ENCODE data around the gene ELOA. TPM values are rescaled to one million over a fixed set of nuclear protein-coding genes. Genes with fewer than 3 reads are reported as not detected.

Gene ELOA
- total and polyA plus RNA-seq, 9 of the 15 experiments (the other 6 are each of a cell fraction or from before 2014, with no cell fraction given) = 31.9 to 98.6 (median 61.3) TPM

DNA sequence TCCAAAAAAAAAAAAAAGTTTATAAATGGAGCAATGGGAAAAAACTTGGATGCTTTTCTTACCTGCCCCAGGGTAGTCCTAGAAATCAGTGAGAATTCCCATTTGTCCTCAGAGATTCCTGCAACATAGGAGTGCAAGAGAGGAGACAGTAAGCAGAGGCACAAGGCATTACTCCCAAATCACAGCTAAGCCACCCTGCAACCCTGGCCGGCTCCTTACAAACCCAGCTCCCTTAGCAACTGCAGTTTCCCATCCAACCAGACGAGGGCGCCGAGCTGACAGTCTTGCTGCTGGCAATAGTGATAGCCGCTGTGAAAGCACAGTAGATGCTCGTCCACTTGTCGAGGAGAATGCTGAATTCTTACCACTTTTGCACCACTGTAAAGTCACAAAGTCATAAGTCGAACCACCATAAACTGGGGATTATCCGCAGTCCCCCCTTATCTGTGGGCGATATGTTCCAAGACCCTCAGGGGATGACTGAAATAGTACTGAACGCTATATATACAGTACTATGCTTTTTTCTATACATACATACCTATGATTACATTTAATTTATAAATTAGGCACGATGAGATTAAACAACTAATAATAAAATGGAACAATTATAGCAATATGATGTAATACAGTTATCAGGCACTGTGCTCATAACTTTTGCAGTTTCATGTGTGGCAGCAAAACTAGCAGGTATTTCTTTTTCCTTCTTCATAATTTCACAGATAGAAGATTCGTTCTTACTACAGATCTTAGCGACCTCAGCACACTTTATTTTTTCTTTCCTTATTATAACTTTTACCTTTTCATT is 29.0 kb downstream of the ELOA start (continued):
- no peak for TF ChIP-seq ZNF780A (CRISPR knock-in tag; IDR thresholded peaks at IDR 0.05)
- TF ChIP-seq ZFP1 (CRISPR knock-in tag; IDR thresholded peaks at IDR 0.05) = no peak
- no peak for TF ChIP-seq GABPB1 (CRISPR knock-in tag; IDR thresholded peaks at IDR 0.05)
- TF ChIP-seq TCF15 (CRISPR knock-in tag; IDR thresholded peaks at IDR 0.05) = no peak
- peak; percentile 18; the same call in 1 of the 2 replicates for TF ChIP-seq CC2D1A (IDR thresholded peaks at IDR 0.05)
- TF ChIP-seq ATF7 (IDR thresholded peaks at IDR 0.05) = no peak
- no peak for TF ChIP-seq MXD1 (CRISPR knock-in tag; IDR thresholded peaks at IDR 0.05; ENCODE audit: borderline replicate concordance, poor library complexity, severe bottlenecking)
- TF ChIP-seq XRCC3 (IDR thresholded peaks at IDR 0.05) = no peak
- no peak for TF ChIP-seq MECOM (CRISPR knock-in tag; IDR thresholded peaks at IDR 0.05)
- TF ChIP-seq XRCC4 (IDR thresholded peaks at IDR 0.05; ENCODE audit: extremely low read depth, insufficient read depth, insufficient read length) = no peak
- TF ChIP-seq ZNF408 (CRISPR knock-in tag; IDR thresholded peaks at IDR 0.05; ENCODE audit: low read depth) = no peak
- TF ChIP-seq PURB (CRISPR knock-in tag; IDR thresholded peaks at IDR 0.05; ENCODE audit: low read depth) = no peak
- no peak for TF ChIP-seq MTA3 (IDR thresholded peaks at IDR 0.05; ENCODE audit: borderline replicate concordance)
- no peak for TF ChIP-seq KDM1A (IDR thresholded peaks at IDR 0.05)
- no peak for TF ChIP-seq ZNF57 (CRISPR knock-in tag; IDR thresholded peaks at IDR 0.05)
- TF ChIP-seq ESRRA (IDR thresholded peaks at IDR 0.05; ENCODE audit: borderline replicate concordance, low read depth) = no peak; the same call in 1 of the 2 replicates
- no peak for TF ChIP-seq MAFF (IDR thresholded peaks at IDR 0.05; ENCODE audit: low read length)
- TF ChIP-seq SRF (CRISPR knock-in tag; IDR thresholded peaks at IDR 0.05) = no peak; a peak in 1 of 4 replicates
- TF ChIP-seq ZFP36 (IDR thresholded peaks at IDR 0.05; ENCODE audit: low read depth, low read length, partially characterized antibody) = peak; percentile 10
- TF ChIP-seq POLR2G (IDR thresholded peaks at IDR 0.05; ENCODE audit: low read depth, low read length) = no peak
- TF ChIP-seq DDX20 (tag; IDR thresholded peaks at IDR 0.05; ENCODE audit: low read depth) = no peak
- no peak for TF ChIP-seq ZC3H8 (IDR thresholded peaks at IDR 0.05)
- TF ChIP-seq ZNF583 (CRISPR knock-in tag; IDR thresholded peaks at IDR 0.05) = no peak
- TF ChIP-seq NFATC3 (IDR thresholded peaks at IDR 0.05) = no peak; the same call in 1 of the 2 replicates
- TF ChIP-seq RB1 (IDR thresholded peaks at IDR 0.05; ENCODE audit: low read depth) = peak; percentile 72; the same call in 1 of the 2 replicates
- TF ChIP-seq, protein P1, sequence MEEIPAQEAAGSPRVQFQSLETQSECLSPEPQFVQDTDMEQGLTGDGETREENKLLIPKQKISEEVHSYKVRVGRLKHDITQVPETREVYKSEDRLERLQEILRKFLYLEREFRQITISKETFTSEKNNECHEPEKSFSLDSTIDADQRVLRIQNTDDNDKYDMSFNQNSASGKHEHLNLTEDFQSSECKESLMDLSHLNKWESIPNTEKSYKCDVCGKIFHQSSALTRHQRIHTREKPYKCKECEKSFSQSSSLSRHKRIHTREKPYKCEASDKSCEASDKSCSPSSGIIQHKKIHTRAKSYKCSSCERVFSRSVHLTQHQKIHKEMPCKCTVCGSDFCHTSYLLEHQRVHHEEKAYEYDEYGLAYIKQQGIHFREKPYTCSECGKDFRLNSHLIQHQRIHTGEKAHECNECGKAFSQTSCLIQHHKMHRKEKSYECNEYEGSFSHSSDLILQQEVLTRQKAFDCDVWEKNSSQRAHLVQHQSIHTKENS (CRISPR knock-in tag; IDR thresholded peaks at IDR 0.05) = no peak
- TF ChIP-seq SP2 (IDR thresholded peaks at IDR 0.05; ENCODE audit: extremely low read depth, low read depth, low read length, poor library complexity, severe bottlenecking) = no peak
- TF ChIP-seq GTF2F1 (IDR thresholded peaks at IDR 0.05; ENCODE audit: low read depth, low read length) = no peak
- TF ChIP-seq MAX (CRISPR knock-in tag; IDR thresholded peaks at IDR 0.05) = no peak
- no peak for TF ChIP-seq ZNF589 (CRISPR knock-in tag; IDR thresholded peaks at IDR 0.05; ENCODE audit: low read depth)

Data from K562 (cell line).